Right forelimb (tissue), 1 donor: ENCODE measurements around the gene TNK1.
"Not testable (repeated sequence)": the region's sequence is repeated elsewhere in the genome, so short reads cannot be mapped to it uniquely, and the experiment has no call there.

Experiments
- DNase-seq: peaks from one replicate; pipeline ENCODE4 v3.0.0-alpha.2; 2018

Gene TNK1

DNA sequence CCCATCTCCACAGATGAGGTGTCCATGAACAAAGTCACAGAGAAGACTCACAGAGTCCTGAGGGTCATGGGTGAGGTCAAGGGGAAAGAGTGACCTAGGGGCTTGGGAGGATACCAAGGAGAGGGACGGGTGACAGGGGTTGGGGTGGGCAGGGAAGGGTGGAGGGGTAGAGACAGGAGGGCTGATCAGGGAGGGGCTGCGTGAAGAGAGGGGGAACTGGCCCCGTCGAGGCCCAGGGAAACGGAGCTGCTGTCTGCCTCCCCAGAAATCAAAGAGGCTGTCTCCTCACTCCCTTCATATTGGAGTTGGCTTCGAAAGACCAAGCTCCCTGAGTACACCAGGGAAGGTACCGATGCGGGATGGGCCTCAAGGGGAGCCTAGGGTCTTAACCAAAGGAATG lies 25.3 kb upstream of the TNK1 start:
- DNase-seq = no peak

DNA sequence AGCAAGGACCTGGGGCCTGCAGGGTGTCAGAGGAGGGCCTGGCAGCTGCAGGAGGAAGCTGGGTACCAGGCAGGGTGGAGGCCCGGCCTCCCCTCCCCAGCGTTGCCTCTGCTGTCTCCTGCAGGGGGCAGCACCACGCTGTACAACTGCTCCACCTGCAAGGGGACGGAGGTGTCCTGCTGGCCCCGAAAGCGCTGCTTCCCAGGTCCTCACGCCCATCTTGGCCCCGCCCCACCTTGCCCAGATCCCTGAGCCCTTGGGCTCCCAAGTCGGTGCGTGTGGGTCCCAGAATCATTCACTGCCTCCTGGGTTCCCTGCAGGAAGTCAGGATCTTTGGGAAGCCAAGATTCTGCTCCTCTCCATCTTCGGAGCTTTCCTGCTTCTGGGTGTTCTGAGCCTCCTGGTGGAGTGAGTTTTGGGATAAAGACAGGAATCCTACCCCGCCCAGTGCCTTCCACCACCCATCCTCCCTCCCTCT lies 24.8 kb upstream of the TNK1 start:
- DNase-seq = peak; percentile 83

DNA sequence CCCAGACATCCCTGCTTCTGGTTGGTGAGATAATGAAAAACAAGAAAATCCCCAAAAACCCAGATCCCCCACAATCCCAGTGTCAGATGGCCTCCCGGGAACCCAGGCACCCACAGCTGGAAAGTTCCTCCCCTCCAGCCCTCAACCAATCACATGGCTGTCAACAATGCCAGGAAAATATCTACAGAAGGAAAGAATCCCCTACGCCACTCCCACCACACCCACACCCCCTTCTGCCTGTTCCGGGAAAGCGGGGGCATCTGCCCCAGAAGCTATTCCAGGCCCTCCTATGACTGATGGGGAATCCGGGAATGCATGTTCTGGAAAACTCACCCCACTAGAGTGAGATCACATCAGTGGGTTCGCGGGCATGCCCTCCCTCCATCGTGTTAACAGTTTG lies 24.1 kb upstream of the TNK1 start:
- no peak for DNase-seq

DNA sequence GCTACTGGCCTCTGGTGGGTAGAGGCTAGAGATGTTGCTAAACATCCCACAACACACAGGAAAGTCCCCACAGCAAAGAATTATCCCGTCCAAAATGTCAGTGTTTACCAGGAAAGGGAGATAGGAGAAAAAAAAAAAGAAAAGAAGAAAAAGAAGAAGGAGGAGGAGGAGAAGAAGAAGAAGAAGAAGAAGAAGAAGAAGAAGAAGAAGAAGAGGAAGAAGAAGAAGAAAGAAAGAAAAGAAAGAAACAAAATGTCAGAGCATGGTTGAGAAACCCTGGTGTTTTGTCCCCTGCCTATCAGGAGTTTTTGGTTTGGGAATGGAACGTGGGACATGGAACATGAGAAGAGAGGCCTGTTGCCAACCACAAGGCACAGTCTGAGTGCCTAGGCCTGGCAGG lies 23.5 kb upstream of the TNK1 start:
- DNase-seq = no peak

DNA sequence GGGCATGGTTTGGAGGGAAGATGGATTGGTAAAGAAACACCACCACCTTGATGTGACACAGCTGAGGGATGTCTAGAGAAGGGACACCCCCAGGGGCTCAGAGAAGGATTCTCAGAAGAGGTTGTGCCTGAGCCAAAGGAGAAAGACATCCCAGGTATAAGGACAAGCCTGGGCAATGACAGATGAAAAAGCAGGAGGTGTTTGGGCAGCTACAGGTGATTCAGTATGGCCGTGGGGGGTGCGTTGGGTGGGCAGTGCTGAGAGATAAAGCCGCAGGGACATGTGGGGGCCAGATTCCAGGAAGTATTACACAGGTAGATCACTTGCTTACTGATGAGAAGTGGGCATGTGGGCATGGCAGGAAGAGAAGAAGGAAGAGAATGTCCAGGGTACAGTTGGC lies 19.0 kb upstream of the TNK1 start:
- no peak for DNase-seq

DNA sequence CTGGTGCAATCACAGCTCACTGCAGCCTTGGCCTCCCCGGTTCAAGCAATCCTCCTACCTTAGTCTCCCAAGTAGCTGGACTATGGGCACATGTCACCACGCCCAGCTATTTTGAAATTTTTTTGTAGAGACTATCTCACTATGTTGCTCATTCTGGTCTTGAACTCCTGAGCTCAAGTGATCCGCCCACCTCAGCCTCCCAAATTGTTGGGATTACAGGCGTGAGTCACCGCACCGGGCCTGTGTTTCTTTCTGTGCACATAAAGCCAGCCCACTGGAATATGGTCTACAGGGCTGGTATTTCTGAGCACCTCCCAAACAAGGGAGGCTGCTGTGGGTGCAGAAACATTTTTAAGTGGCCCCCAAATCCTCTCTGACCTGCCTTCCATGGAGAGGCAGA lies 17.6 kb upstream of the TNK1 start:
- DNase-seq = no peak

DNA sequence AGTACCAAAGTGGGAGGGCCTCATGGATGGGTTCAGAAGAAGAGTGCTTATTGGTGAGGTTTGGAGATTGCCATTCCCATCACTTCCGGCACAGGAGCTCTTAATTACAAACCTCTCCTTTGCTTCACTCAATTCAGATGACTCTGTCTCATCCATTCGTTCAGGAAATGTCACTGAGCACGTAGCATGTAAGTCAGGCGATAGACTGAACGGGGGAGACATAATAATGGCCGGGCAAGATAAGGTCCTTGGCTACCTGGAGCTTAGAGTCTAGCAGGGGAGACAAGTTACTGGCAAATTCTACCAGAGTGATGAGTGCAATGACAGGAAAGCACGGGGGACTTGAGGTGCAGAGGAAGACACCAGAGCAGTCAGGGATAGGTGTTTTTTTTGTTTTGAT lies 14.9 kb upstream of the TNK1 start:
- DNase-seq = not testable (repeated sequence)

DNA sequence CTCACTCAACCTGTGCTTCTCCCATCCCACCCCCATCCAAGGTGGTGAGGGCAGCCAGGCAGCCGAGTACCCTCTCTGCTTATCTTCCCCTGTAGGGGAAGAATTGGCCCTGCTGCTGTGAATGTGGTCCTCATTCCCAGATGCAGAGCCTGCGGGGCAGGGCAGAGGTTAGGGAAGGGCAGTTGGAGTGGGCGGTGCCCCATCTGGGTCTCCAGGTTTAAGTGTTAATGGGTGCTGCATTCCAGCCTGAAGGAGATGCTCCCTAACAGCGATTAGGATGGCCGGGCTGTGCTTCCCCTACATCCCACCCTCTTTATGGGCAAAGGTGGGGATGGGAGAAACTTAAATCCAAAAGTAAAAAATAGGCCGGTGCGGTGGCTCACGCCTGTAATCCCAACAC lies 13.8 kb upstream of the TNK1 start:
- DNase-seq = no peak

DNA sequence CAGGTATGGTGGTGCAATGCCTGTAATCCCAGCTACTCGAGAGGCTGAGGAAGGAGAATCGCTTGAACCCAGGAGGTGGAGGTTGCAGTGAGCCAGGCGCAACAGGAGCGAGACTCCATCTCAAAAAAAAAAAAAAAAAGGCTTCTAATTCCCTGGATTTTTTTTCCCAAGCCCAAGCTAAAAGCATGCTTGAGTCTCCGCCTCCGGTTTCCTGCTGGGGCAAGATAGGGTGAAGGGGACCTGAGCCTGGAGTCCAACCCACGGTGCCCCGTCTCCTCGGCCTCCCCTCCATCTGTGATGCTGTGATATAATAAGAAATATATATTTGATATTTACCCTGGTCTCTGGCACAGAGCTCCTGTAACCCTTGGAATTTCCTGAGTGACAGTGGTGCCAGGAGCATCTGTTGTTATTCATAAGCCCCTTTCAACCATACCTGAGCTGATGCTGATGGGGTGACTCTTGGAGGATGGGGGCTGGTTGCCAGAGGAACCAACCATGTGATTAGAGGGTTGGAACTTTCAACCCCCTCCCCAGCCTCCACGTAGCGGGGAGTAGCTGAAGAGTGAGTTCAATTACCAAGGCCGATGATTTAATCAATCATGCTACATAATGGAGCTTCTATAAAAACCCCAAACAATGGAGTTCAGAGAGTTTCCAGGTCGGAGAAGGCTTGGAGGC lies 12.8 kb upstream of the TNK1 start:
- no peak for DNase-seq

DNA sequence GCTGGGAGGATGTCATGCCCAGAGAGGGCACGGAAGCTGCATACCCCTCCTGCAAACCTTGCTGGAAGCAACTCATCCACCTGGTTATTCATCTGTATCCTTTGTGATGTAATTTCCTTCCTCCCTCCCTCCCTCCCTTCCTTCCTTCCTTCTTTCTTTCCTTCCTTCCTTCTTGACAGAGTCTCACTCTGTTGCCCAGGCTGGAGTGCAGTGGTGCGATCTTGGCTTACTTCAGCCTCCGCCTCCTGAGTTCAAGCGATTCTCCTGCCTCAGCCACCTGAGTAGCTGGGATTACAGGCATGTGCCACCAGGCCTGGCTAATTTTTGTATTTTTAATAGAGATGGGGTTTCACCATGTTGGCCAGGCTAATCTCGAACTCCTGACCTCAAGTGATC lies 12.3 kb upstream of the TNK1 start:
- DNase-seq = not testable (repeated sequence)

DNA sequence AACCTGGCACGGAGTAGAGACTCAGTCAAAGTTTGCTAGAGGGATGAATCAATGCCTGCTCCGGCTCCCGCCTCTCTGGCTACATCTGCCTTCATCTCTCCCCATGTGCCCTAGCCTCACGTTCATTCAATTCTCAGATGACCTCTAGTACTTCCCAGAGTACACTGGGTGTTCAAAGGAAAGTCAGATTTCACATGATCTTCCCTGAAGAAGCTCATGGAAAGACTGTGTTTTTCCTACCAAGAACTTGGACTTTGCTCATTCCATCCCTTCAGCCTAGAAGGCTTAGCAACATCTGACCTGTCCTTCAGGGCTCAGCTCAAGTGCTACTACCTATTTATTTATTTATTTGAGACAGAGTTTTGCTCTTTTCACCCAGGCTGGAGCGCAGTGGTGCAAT lies 11.1 kb upstream of the TNK1 start:
- no peak for DNase-seq

DNA sequence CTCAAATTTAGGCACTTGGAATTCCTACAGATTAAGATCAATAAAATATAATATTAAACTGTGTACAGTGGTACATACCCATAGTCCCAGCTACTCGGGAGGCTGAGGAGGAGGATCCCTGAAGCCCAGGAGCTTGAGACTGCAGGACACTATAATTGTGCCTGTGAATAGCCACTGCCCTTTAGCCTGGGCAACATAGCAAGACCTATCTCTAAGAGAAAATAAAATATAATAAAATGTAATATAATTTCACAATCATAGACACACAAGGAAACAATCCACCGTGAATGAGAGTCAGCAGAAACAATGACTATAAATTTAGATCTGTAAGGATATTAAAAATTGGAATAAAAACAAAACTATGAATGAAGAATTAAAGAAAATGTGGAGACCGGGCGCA lies 10.0 kb upstream of the TNK1 start:
- DNase-seq = no peak

DNA sequence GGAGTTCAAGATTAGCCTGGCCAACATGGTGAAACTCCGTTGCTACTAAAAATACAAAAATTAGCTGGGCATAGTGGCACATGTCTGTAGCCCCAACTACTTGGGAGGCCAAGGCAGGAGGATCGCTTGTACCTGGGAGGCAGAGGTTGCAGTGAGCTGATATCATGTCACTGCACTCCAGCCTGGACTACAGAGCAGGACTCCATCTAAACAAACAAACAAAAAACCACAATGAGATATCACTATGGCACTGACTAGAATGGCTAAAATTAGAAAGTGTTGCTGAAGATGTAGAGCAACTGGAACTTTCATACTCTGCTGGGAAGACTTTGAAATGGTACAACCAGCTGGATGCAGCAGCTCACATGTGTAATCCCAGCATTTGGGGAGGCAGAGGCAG lies 6.5 kb upstream of the TNK1 start:
- DNase-seq = no peak

DNA sequence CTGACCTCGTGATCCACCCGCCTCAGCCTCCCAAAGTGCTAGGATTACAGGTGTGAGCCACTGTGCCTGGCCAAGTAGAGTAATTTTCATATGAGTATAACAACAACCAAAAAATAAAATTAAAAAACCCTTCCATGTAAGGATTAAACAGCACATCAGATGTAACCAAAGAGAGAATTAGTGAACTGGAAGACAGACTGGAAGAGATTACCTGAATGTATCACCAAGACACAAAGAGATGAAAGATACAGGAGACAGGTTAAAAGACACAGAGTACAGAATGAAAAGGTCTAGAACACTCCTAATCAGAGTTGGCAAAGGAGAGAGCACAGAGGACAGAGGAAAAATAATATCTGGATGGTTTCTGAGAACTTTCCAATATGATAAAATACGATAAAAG lies 1.8 kb upstream of the TNK1 start:
- no peak for DNase-seq

DNA sequence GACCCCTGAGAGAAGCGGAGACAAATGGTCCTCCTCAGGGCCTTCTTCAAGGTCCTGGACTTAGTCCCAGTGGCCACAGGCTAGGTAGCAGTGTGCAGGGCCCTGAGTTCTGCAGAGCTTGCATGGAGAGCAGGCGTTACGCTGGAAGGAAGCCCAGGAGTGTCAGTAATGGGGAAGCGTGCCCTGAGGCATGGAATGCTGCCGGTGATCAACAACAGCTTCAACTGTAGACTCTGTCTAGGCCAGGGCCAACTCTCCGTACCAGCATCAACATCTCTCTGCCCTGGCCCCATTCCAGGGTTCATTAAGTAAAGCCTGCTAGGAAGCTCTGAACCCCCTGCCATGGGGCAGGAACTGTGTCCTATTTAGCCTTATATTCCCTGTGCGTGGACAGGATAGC lies 568 bp upstream of the TNK1 start:
- DNase-seq = no peak

DNA sequence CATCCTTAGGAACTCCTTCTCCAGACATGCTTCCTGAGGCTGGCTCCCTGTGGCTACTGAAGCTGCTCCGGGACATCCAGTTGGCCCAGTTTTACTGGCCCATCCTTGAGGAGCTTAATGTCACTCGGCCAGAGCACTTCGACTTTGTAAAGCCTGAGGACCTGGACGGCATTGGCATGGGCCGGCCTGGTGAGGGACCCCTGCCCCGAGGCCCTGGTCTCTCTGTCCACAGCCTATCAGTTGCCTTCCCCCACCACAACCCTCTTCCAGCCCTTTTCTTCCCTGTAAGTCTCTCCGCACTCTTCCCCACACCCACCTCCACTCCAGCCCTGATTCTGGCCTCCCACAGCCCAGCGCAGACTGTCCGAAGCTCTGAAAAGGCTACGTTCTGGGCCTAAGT lies 2.0 kb downstream of the TNK1 start:
- no peak for DNase-seq

DNA sequence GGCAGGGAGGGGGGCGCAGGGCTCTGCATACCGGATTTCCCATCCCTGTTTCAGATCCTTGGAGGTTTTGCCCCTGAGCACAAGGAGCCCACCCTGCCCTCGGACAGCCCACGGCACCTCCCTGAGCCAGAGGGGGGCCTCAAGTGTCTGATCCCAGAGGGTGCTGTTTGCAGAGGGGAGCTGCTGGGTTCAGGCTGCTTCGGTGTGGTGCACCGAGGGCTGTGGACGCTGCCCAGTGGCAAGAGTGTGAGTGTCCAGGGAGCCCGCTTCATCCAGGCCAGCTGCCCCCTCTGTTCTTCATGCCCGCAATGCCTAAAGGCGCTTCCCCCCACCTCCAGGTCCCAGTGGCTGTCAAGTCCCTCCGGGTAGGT lies 2.5 kb downstream of the TNK1 start:
- no peak for DNase-seq

DNA sequence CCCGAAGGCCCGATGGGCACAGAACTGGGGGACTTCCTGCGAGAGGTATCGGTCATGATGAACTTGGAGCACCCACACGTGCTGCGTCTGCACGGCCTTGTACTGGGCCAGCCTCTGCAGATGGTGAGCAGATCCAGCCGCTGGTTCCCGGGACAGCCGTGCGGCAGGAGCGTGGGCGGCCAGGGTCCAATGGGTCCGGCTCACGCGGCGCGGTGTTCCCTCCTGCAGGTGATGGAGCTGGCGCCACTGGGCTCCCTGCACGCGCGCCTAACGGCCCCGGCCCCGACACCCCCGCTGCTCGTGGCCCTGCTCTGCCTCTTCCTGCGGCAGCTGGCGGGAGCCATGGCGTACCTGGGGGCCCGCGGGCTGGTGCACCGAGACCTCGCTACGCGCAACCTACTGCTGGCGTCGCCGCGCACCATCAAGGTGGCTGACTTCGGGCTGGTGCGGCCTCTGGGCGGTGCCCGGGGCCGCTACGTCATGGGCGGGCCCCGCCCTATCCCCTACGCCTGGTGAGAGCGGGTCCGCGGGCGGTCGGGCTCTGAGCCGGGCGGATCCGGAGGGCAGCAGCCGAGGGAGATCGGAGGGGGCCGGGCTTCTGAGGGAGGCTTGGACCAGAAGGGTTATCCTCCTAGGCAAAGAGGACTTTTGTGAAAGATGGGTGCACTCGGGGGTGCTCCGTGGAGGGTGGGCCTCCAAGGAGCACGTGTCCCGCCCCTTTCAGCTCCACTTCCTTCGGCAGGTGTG lies 3.0 kb downstream of the TNK1 start:
- DNase-seq = peak; percentile 78

DNA sequence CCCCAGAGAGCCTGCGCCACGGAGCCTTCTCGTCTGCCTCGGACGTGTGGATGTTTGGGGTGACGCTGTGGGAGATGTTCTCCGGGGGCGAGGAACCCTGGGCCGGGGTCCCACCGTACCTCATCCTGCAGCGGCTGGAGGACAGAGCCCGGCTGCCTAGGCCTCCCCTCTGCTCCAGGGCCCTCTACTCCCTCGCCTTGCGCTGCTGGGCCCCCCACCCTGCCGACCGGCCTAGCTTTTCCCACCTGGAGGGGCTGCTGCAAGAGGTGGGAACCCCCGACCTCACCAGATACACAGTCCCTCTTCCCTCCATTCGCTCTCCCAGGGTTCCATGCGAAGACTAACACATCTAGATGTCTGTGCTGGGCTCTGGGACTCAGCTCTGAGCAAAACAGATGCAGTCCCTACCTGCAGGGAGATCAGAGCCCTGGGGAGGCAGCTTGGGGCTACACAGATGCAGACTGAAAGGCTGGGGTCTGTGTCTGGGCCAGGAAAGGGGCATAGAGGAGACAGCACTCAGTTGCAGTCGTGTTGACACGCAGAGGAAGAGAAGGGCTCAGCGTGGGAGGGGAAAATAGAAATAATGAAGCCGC lies 3.7 kb downstream of the TNK1 start:
- DNase-seq = no peak

DNA sequence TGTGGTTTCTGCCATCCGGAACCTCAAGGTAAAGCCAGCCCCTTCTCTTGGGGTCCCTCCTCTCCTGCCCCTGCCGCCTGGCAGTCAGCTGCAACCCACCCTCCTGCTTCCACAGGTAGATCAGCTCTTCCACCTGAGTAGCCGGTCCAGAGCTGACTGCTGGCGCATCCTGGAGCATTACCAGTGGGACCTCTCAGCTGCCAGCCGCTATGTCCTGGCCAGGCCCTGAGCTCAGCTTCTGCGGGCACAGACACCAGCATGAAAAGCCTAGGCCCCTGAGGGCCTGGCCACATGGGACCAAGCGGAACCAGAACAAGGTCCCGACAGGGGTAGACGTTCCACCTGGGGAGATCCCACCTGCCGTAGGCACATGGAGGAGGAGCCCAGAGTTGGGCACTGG lies 8.0 kb downstream of the TNK1 start:
- no peak for DNase-seq

DNA sequence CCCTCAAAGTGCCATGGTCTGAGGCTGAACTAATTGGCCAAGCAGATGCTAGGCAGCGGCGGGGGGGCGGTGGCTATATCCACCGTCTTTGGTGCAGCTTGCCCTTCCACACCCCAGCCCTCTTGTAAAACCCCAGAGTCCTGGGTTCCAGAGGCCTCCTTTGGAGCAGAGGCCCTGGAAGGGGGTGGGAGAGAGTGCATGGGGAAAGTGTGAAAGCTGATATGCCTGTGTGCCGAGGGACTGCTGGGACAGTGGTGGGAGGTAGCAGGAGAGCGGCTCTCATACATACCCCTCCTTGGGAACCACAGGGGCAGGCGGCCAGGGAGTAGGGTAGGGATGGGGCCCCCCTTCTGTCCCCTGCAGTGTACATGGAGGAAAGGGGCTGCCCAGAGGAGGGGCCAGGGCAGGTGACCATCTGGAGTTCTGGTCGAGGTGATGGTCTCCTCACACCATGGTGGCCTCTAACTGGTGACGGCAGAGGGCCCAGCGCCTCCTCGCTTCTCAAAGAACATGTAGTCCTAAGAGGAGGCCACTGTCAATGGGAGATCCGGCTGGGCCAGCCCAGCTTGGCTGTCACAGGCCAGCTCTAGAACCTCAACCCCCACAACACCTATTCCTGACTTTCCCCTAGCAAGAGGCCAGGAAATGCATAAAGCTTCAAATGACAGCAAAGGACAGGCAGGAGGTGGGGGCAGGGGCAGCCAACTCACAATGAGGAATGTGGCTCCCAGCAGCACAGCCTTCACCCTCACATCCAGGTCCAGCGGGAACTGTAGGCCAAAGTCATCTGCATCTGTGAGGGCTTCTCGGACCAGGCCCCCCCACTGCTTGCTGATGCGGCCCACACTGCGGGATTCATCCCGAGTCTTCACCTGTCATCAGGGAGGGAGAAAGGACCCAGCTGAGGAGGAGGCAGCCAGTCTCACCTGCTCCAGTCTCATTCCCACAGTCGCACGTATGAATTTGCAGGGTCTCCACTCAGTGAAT lies 9.3 kb downstream of the TNK1 start:
- DNase-seq = no peak

DNA sequence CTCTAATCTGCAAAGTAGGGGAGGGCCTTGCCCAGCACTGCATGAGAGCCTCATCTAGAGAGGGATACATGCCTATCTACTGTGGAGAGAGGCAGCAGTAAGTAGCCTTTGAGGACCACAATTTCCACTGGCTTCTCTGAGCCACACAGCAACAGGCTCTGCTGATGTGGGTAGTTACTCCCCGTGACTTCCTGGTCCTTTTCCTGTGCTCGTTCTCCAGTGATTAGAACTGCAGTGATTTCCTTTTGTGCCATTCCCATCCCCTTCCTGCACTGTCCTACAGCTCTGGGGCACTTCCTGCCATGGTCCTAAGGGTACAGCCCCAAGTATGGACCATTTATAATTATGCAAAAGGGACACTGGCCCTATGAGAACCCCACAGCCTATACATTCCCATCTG lies 10.4 kb downstream of the TNK1 start:
- DNase-seq = no peak
